Measurements from ENCODE around the gene FOXK2.
A peak's percentile ranks its signal among the peaks of the same experiment; 100 is the strongest.

Gene FOXK2

DNA sequence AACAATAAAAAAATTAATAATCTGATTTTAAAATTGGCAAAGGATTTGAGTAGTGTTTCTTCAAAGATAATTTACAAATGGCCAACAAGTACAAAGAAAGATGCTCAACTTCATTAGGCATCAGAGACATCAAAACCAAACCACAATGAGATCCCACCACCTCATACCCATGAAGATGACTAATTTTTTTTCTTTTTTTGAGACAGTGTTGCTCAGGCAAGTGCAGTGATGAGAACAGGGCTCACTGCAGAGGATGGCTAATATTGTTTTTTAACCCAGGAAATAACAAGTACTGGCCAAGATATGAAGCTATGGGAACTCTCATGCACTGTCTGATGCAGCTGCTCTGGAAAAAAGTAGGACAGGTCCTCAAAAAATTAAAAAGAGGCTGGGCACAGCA is 113.8 kb downstream of the FOXK2 start:
- DNase-seq = no peak

DNA sequence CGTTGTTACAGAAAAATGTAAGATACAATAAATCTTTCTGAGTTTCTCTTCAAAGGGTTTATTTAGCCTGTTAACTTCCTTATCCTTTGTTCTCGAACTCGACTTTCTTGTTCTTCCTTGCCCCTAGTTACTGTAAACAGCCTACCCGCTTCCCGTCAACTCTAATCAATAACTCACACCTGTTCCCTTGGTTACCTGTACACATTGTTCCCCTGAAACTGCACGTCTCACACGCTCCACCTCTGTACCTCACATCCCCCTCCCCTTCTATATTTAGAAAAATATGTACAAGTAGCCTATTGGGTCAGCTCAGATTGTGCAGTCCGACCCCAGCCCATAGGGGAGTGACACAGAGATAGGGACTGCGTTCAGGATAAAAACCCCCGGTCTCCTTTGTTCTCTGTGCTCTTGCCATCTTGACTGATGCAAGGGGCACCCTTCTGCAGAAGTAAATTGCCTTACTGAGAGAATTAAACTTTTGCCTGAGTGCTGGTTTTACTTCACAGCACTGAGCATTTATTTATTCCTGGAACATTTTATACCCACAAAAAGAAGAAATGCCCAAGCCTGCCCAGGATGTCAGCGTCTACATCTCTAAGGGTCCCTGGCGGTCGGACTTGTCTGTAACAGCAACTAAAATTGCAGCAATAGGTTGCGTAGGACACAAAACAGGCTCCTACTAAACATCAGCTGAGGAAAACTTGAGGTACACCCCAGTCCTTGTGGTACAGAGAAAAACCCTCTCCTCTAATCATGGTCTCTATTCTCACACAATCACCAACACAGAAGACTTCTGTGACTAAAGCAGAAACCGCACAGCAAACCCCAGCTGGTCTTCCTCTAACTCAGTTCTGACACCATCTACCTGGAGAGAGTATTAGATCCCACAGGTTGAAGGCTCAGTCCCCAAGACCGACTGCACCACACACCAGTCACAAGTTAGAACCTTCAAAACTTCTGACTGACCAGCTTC is 117.4 kb downstream of the FOXK2 start:
- peak in 1 of 56 donors; percentile 10 for DNase-seq

DNA sequence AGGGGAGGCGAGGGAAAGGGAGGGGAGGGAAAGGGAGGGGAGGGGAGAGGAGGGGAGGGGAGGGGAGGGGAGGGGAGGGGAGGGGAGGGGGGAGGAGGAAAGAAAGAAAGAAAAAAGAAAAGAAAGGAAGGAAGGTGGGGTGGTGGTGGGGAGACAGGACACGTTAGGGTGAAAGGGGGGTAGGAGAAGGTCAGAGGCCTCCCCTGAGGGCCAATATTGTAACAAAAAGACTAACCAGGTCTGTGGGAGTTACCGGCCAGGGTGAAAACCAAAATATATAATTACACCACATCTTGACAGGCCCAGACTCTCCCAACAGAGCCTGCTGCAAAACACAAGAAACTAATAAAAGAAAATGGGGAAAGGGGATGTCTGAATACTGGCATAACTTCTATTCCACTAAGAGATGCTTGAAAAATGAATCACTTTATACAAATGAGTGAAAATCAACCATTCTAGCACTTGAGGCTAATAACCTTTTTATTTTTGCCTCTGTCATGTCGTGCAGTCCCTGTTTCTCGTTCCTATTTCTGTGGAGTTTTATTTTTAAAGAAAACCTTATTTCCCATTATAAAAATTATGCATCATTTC is 118.7 kb downstream of the FOXK2 start:
- no peak for DNase-seq

DNA sequence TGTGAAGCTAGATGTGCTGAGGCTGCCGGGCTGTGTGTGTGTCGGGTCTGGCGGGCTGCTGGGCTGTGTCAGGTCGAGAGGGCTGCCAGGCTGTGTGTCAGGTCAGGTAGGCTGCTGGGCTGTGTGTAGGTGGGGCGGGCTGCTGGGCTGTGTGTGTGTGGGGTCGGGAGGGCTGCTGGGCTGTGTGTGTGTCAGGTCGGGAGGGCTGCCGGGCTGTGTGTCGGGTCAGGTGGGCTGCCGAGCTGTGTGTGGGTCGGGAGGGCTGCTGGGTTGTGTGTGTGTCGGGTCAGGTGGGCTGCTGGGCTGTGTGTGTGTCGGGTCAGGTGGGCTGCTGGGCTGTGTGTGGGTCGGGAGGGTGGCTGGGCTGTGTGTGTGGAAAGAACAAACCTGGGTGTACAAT is 120.1 kb downstream of the FOXK2 start:
- DNase-seq = no peak

DNA sequence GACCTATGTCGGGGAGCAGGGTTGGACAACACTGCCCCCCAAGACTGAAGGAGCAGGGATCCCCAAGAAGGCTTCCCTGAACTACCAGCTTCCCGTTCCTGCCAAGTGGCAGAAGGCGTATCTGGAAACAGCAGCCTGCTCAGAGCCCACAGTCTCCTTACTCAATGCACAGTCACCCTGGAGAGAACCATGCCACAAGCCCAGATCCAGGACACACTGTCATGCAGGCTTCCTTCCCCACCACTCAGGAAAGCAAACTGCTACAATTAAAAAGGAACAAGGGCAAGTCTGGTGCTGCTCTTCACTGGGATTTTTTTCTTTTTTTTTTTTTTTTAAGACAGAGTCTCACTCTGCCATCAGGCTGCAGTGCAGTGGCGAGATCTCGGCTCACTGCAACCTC is 120.5 kb downstream of the FOXK2 start:
- no peak for DNase-seq

DNA sequence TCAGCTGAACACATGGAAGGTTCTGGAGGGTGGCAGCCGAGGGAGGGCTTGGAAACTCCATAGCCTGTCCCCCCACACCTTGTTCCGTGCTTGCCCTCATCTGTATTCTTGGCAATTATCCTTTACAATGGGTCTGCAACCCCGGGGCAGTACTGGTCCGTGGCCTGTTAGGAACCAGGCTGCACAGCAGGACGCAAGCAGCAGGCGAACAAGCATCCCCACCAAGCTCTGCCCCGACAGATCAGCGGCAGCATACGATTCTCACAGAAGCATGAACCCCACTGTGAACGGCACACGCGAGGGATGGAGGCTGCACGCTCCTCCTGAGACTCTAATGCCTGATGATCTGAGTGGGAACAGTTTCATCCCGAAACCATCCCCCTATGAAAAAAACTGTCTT is 122.5 kb downstream of the FOXK2 start:
- no peak for DNase-seq

DNA sequence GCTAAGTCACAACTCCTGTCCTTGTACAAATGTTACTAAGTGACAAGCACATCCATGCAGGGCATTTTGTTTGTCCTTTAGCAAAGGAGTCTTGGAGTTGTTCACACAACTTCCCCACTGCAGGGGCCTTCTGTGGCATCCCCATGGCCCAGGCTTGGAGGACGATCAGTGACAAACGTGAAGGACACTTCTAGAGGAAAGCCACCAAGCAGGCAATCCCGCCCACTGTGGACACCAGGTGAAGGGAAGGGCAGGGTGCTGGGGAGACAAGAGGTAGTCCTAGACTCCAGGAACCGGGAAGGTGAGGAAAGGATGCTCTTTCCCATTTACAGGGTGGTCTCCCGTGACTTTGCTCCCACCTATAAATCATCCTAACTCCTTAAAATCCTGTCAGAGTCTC is 124.6 kb downstream of the FOXK2 start:
- no peak for DNase-seq

DNA sequence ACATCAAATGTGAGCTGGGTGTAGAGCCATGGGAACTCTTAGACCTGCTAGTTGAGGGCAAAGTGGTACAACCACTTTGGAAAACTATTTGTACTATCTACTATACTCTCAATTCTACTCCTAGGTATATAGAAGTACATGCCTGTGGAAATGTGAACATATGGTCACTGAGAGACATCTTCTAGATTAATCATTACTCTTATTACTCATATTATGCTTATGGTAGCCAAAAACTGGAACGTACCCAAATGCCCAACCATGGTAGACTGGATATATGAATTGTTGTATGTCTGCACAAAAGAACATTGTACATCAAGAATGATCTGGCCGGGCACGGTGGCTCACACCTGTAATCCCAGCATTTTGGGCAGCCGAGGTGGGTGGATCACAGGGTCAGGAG is 126.0 kb downstream of the FOXK2 start:
- no peak for DNase-seq

DNA sequence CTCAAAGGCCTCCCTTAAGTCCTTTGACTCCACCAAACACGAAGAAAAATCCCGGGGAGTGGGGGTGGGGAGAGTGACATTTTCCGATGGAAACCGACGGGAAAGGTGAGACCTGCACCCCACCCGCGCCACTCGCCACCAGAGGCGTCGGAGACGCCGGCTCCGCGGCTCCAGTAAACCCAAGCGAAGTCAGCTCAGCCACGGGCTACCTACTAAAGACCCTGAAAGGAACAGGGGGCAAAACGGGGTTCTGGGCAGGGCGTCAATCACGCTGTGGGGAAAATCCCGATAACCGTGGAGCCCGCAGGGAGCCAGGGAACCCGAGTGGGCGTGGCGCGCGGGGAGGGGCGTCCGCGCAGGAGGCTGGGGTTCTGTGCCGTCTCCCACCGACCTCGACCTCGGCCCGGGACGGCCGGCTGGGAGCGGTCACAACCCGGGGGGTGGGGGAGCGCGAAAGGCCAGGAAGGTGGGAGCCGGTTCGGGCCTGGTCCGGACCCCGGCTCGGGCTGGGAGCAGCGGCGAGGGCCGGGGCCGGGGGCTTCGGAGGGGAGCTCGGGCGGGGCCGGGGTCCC is 128.1 kb downstream of the FOXK2 start:
- peak in 3 of 56 donors; percentile 31 to 56 (median 38) for DNase-seq

DNA sequence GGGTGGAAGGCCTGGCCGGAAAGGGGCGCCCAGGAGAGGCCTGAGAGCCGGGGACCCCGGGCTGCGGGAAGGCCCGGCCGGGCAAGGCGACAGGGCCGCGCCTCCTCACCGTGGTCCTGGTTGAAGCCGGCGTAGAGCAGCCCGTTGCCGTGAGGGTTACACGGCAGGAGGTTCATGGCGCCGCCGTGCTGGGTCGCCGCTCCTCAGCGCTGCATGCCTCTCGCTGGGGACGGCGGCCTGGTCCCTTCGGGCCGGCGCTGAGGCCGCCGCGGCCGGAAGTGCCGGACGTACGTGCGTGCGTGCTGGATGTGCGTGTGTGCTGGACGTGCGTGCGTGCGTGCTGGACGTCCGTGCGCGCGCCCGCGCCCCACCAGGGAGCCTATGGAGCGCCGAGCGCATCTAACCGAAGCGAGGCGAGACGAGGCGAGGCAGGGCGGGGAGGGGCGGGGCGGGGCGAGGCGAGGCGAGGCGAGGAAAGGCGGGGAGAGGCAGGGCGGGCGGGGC is 128.7 kb downstream of the FOXK2 start, which contains the start of gene WDR45B:
TSS of gene WDR45B (minus strand) at position 280 of the 504 bp plus-strand sequence. CDS start at position 176, 104 bp downstream.
- DNase-seq = peak in 55 of 56 donors; percentile 53 to 98 (median 93)

DNA sequence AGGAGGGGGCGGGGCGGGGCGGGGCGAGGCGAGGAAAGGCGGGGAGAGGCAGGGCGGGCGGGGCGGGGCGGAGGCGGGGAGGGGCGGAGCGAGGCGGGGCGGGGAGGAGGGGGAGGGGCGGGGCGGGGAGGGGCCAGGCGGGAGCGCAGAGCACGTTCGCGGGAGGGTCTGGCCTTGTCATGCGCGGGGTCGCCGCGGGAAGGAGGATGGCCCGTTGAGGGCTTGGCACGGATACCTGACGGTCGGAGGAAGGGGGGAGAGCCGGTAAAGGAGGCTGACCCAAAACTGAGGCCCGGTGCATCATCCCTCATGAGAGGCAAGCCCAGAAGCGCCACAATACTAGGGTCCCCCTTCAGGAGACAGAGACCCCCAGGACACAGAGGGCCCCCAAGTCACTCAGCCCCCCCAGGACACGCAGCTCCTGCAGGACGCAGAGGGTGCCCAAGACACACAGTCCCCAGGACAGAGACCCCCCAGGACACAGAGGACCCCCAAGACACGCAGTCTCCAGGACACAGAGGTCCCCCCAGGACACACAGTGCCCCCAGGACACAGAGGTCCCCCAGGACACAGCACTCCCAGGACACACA is 129.3 kb downstream of the FOXK2 start:
- peak in 14 of 56 donors; percentile 58 to 79 (median 72) for DNase-seq

DNA sequence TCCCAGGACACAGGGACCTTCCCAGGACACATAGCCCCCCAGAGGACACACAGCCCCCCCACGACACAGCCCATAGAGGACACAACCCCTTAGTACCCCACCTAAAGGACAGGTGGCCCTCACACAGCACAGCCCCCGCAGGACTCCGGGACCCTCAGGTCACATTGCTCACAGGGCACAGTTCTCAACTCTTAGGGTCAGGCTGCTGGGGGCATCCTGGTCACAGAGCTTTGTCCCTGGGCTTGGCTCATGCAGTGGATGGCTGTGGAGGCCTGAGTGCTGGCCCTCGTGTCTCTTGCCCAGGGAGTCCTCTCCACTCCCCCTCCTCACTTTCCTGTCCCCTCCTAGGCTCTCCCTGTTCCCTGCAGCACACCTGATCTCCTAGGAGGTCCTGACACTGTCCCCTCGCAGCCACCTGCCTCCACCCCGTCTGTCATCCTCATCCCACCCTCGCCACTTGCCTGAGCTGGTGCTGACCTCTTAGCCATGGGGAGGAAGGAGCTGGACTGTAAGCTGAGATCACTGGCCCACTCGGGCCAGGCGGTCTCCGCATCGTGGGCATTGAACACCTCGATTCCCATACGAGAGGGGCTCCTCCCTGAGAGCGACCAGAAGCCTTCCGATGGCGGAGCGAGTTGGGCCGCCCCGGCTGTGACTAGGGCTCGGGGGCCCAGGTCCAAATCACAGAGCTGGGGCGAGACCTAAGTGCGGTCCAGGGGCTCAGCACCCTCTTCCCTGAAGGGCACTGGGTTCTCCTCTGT is 130.1 kb downstream of the FOXK2 start:
- no peak for DNase-seq

DNA sequence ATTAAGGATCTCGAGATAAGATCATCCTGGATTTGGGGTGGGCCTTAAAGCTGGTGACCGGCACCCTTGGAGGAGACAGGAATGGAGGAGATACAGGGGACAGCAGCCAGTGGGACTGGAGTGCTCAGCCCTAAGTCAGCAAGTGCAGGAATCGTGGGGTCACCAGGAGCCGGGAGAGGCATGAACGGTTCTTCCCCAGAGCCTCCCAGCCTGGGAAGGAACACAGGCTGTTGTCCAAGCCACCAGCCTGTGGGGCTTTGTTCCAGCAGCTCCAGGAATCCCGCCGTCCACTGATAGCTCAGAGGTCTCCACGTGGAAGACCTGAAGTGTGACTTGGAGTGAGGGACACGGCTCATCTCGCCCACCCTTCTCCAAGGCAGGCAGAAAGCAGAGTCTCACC is 131.2 kb downstream of the FOXK2 start:
- DNase-seq = no peak

DNA sequence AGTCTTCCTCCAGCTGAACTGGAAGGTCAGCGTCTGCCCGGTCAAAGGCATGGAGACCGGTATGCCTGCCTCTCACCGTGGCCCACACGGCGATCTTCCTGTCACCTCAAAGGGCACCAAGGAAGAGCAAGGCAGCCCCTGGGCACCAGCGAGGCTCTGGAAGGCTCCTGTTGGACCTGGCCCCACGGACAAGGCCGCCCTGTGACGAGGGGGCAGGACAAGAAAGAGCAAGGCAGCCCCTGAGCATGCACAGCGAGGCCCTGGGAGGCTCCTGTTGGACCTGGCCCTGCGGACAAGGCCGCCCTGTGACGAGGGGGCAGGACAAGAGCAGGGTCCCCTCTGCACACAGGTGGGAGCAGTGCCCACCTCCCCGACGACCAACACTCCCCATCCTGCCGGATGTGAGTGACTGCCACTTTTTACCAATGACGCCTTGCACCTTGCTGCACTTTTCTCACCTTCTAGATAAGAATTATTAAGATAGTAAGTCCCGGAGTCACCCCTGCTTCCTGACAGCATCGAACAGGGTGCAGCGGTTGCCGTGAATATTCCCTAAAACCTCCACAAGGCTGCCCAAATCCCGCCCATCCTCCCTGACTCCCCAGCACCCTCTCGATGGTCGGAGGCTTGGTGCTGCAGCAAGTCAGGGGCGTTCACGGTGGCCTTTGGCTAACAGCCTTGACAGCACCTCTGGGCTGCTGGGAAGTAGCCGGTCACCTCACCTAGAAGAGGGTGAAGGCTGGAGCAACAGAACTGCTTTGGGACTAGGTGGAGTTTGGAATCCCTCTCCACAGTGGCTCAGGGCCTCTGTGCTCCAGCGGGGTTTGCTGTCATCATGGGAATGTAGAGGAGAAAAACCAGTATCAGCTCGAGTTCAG is 134.4 kb downstream of the FOXK2 start:
- no peak for DNase-seq
